Measurements from ENCODE around the gene ATP12A.

Gene ATP12A

GRCh38 chr13:24717217-24717616, 37.0 kb downstream of the ATP12A start:
- no peak overlapping the region for H2AK5ac ChIP-seq (ENCODE audit: low read depth, low read length)
- H3K4ac ChIP-seq (ENCODE audit: low read length): no peak overlapping the region
- H2BK120ac ChIP-seq (ENCODE audit: low read depth, low read length): no peak overlapping the region
- no peak overlapping the region for H2BK12ac ChIP-seq (ENCODE audit: low read length)
- no peaks in the 10 kb centered on the region for H3K36me3 ChIP-seq (replicated peaks in 1 of 2; ENCODE audit: control insufficient read depth in 2 of 2, insufficient read depth in 2 of 2, low read length in 2 of 2)
- H4K8ac ChIP-seq (ENCODE audit: low read depth, low read length): no peak overlapping the region
- H3K4me3 ChIP-seq (ENCODE audit: low read length in 2 of 2): no peak overlapping the region
- H3K14ac ChIP-seq (ENCODE audit: low read length): no peak overlapping the region
- no peaks in the 10 kb centered on the region for H3K27me3 ChIP-seq (ENCODE audit: control insufficient read depth in 3 of 3, insufficient read depth in 3 of 3, low read depth in 1 of 3, low read length in 3 of 3)
- H3K4me1 ChIP-seq (ENCODE audit: control insufficient read depth in 2 of 2, insufficient read depth in 1 of 2, low read depth in 1 of 2, low read length in 2 of 2): no peaks in the 10 kb centered on the region
- no peak overlapping the region for H4K91ac ChIP-seq (ENCODE audit: low read depth, low read length, poor library complexity)
- no peak overlapping the region for H2BK15ac ChIP-seq (ENCODE audit: low read length)
- H2AFZ ChIP-seq (ENCODE audit: low read length): no peak overlapping the region
- no peak overlapping the region for H2BK5ac ChIP-seq (ENCODE audit: low read length)
- H3K23ac ChIP-seq (ENCODE audit: low read depth, low read length, poor library complexity): no peak overlapping the region
- no peak overlapping the region for H3K18ac ChIP-seq (ENCODE audit: low read length)
- H3K4me2 ChIP-seq (ENCODE audit: insufficient read depth, low read length, poor library complexity, severe bottlenecking): no peak overlapping the region
- no peak overlapping the region for H3K9ac ChIP-seq (ENCODE audit: low read depth, low read length, poor library complexity)
- WGBS, 2 donors (ENCODE audit: extremely low coverage in 2 of 2, insufficient read length in 2 of 2, insufficient replicate concordance in 1 of 2): no CpG with 5 or more reads among the region's 4 CpGs
- H3K79me1 ChIP-seq (ENCODE audit: low read depth, low read length): no peaks in the 10 kb centered on the region
- H3K9me3 ChIP-seq (replicated peaks in 1 of 2; ENCODE audit: control insufficient read depth in 2 of 2, insufficient read depth in 1 of 2, low read depth in 1 of 2, low read length in 2 of 2): no peaks in the 10 kb centered on the region
- no peak overlapping the region for H3K27ac ChIP-seq (replicated peaks; ENCODE audit: low read length)
- DNase-seq (ENCODE audit: low spot score): no peak

- WGBS, 2 donors (ENCODE audit: extremely low coverage in 2 of 2, insufficient read length in 2 of 2, insufficient replicate concordance in 1 of 2): no CpG with 5 or more reads among the region's 40 CpGs
These were observed 38.2 kb downstream of the ATP12A start for GRCh38 chr13:24718192-24718965.

GRCh38 chr13:24719139-24719538, 38.9 kb downstream of the ATP12A start:
- no peak for DNase-seq (ENCODE audit: low spot score)
- WGBS, 2 donors (ENCODE audit: extremely low coverage in 2 of 2, insufficient read length in 2 of 2, insufficient replicate concordance in 1 of 2): no CpG with 5 or more reads among the region's 12 CpGs
- no peaks in the 10 kb centered on the region for H3K79me1 ChIP-seq (ENCODE audit: low read depth, low read length)
- no peaks in the 10 kb centered on the region for H3K36me3 ChIP-seq (replicated peaks in 1 of 2; ENCODE audit: control insufficient read depth in 2 of 2, insufficient read depth in 2 of 2, low read length in 2 of 2)
- H3K18ac ChIP-seq (ENCODE audit: low read length): no peak overlapping the region
- H4K91ac ChIP-seq (ENCODE audit: low read depth, low read length, poor library complexity): no peak overlapping the region
- no peak overlapping the region for H3K23ac ChIP-seq (ENCODE audit: low read depth, low read length, poor library complexity)
- no peak overlapping the region for H3K27ac ChIP-seq (replicated peaks; ENCODE audit: low read length)
- H3K4ac ChIP-seq (ENCODE audit: low read length): no peak overlapping the region
- no peak overlapping the region for H2AK5ac ChIP-seq (ENCODE audit: low read depth, low read length)
- no peaks in the 10 kb centered on the region for H3K27me3 ChIP-seq (ENCODE audit: control insufficient read depth in 3 of 3, insufficient read depth in 3 of 3, low read depth in 1 of 3, low read length in 3 of 3)
- H4K8ac ChIP-seq (ENCODE audit: low read depth, low read length): no peak overlapping the region
- H3K14ac ChIP-seq (ENCODE audit: low read length): no peak overlapping the region
- H3K9ac ChIP-seq (ENCODE audit: low read depth, low read length, poor library complexity): no peak overlapping the region
- H2BK15ac ChIP-seq (ENCODE audit: low read length): no peak overlapping the region
- no peak overlapping the region for H3K4me2 ChIP-seq (ENCODE audit: insufficient read depth, low read length, poor library complexity, severe bottlenecking)
- H2BK120ac ChIP-seq (ENCODE audit: low read depth, low read length): no peak overlapping the region
- H3K4me1 ChIP-seq (ENCODE audit: control insufficient read depth in 2 of 2, insufficient read depth in 1 of 2, low read depth in 1 of 2, low read length in 2 of 2): no peaks in the 10 kb centered on the region
- H2BK12ac ChIP-seq (ENCODE audit: low read length): no peak overlapping the region
- no peak overlapping the region for H2BK5ac ChIP-seq (ENCODE audit: low read length)
- no peak overlapping the region for H2AFZ ChIP-seq (ENCODE audit: low read length)
- H3K9me3 ChIP-seq (replicated peaks in 1 of 2; ENCODE audit: control insufficient read depth in 2 of 2, insufficient read depth in 1 of 2, low read depth in 1 of 2, low read length in 2 of 2): no peaks in the 10 kb centered on the region
- no peak overlapping the region for H3K4me3 ChIP-seq (ENCODE audit: low read length in 2 of 2)

More at GRCh38 chr13:24718192-24718965, 38.2 kb downstream of the ATP12A start:
- Histone ChIP-seq H3K14ac (ENCODE audit: low read length) (no peak overlapping the region), H2BK15ac (ENCODE audit: low read length) (no peak overlapping the region), H2BK5ac (ENCODE audit: low read length) (no peak overlapping the region), H2AFZ (ENCODE audit: low read length) (no peak overlapping the region), H3K27me3 (ENCODE audit: control insufficient read depth in 3 of 3, insufficient read depth in 3 of 3, low read depth in 1 of 3, low read length in 3 of 3) (no peaks in the 10 kb centered on the region), H3K36me3 (replicated peaks in 1 of 2; ENCODE audit: control insufficient read depth in 2 of 2, insufficient read depth in 2 of 2, low read length in 2 of 2) (no peaks in the 10 kb centered on the region), H2BK12ac (ENCODE audit: low read length) (no peak overlapping the region), H4K8ac (ENCODE audit: low read depth, low read length) (no peak overlapping the region), H3K18ac (ENCODE audit: low read length) (peak overlapping the region; percentile 84), H3K4me1 (ENCODE audit: control insufficient read depth in 2 of 2, insufficient read depth in 1 of 2, low read depth in 1 of 2, low read length in 2 of 2) (no peaks in the 10 kb centered on the region), H2BK120ac (ENCODE audit: low read depth, low read length) (no peak overlapping the region), H3K4me2 (ENCODE audit: insufficient read depth, low read length, poor library complexity, severe bottlenecking) (no peak overlapping the region), H3K4ac (ENCODE audit: low read length) (no peak overlapping the region), H3K23ac (ENCODE audit: low read depth, low read length, poor library complexity) (no peak overlapping the region), H3K9ac (ENCODE audit: low read depth, low read length, poor library complexity) (peak overlapping the region; percentile 53), H3K27ac (replicated peaks; ENCODE audit: low read length) (no peak overlapping the region), H3K79me1 (ENCODE audit: low read depth, low read length) (no peaks in the 10 kb centered on the region), H2AK5ac (ENCODE audit: low read depth, low read length) (peak overlapping the region; percentile 1), H4K91ac (ENCODE audit: low read depth, low read length, poor library complexity) (no peak overlapping the region), H3K4me3 (ENCODE audit: low read length in 2 of 2) (no peak overlapping the region), H3K9me3 (replicated peaks in 1 of 2; ENCODE audit: control insufficient read depth in 2 of 2, insufficient read depth in 1 of 2, low read depth in 1 of 2, low read length in 2 of 2) (no peaks in the 10 kb centered on the region)
- no peak for DNase-seq (ENCODE audit: low spot score)

DNA sequence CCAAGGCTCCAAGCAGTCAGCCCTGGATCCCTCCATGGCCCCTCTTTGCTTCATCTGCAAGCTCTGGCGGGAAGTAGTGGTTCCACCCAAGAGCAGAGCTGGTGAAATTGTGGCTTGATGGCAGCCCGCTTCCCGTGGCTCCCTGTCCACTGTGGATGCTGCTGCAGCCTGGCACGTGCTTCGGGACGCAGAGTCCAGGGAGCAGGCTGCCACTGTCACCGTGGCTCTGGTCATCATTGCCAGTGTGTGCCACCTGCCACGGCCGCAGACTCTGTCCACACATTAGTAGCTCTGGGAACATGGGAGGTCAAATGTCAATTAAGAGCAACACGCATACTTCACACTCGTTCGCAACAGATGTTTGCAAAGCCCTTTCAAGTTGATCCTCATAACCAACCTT, 43.0 kb downstream of the ATP12A start:
- Histone ChIP-seq H2BK12ac (ENCODE audit: low read length) (no peak overlapping the region), H3K4me3 (ENCODE audit: low read length in 2 of 2) (no peak overlapping the region), H3K4ac (ENCODE audit: low read length) (no peak overlapping the region), H3K36me3 (replicated peaks in 1 of 2; ENCODE audit: control insufficient read depth in 2 of 2, insufficient read depth in 2 of 2, low read length in 2 of 2) (no peaks in the 10 kb centered on the region), H3K23ac (ENCODE audit: low read depth, low read length, poor library complexity) (peak overlapping the region; percentile 34), H2BK120ac (ENCODE audit: low read depth, low read length) (no peak overlapping the region), H3K4me1 (ENCODE audit: control insufficient read depth in 2 of 2, insufficient read depth in 1 of 2, low read depth in 1 of 2, low read length in 2 of 2) (no peaks in the 10 kb centered on the region), H4K91ac (ENCODE audit: low read depth, low read length, poor library complexity) (no peak overlapping the region), H3K79me1 (ENCODE audit: low read depth, low read length) (no peaks in the 10 kb centered on the region), H2AK5ac (ENCODE audit: low read depth, low read length) (no peak overlapping the region), H2BK15ac (ENCODE audit: low read length) (no peak overlapping the region), H3K27me3 (ENCODE audit: control insufficient read depth in 3 of 3, insufficient read depth in 3 of 3, low read depth in 1 of 3, low read length in 3 of 3) (no peaks in the 10 kb centered on the region), H3K4me2 (ENCODE audit: insufficient read depth, low read length, poor library complexity, severe bottlenecking) (no peak overlapping the region), H2AFZ (ENCODE audit: low read length) (no peak overlapping the region), H3K18ac (ENCODE audit: low read length) (peak overlapping the region; percentile 5), H3K27ac (replicated peaks; ENCODE audit: low read length) (no peak overlapping the region), H3K9ac (ENCODE audit: low read depth, low read length, poor library complexity) (peak overlapping the region; percentile 14), H4K8ac (ENCODE audit: low read depth, low read length) (no peak overlapping the region), H2BK5ac (ENCODE audit: low read length) (no peak overlapping the region), H3K9me3 (replicated peaks in 1 of 2; ENCODE audit: control insufficient read depth in 2 of 2, insufficient read depth in 1 of 2, low read depth in 1 of 2, low read length in 2 of 2) (no peaks in the 10 kb centered on the region), H3K14ac (ENCODE audit: low read length) (peak overlapping the region; percentile 86)
- WGBS, 2 donors (ENCODE audit: extremely low coverage in 2 of 2, insufficient read length in 2 of 2, insufficient replicate concordance in 1 of 2): no CpG with 5 or more reads among the region's 12 CpGs
- DNase-seq (ENCODE audit: low spot score): no peak
